Jurkat, Clone E6-1 (cell line): ENCODE data around the gene DNAH11.

Experiments
- DNase-seq: peaks from one replicate; pipeline ENCODE4 v3.0.0-alpha.2; 2011; ENCODE audit warnings: low read depth, low spot score
- H3K4me3 ChIP-seq: 2 replicates; pipeline ENCODE4 v1.5.1; 2011; ENCODE audit warnings: mild to moderate bottlenecking, low read length, control low read depth, moderate library complexity

DNAH11 gene

DNA sequence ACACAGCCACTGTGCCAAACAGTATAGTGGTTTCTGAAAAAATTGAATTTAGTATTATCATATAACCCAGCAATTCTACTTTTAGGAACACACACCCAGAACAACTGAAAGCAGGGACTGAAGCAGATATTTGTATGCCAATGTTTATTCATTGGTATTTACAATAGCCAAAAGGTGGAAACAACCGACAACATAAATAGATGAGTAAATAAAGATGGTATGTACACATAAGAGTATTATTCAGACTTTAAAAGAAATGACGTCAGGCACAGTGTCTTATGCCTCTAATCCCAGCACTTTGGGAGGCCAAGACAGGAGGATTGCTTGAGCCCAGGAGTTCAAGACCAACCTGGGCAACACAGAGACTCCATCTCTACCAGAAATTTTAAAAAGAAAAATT, 395.6 kb downstream of the DNAH11 start:
- DNase-seq: no peak
- no peak overlapping the region for H3K4me3 ChIP-seq

DNA sequence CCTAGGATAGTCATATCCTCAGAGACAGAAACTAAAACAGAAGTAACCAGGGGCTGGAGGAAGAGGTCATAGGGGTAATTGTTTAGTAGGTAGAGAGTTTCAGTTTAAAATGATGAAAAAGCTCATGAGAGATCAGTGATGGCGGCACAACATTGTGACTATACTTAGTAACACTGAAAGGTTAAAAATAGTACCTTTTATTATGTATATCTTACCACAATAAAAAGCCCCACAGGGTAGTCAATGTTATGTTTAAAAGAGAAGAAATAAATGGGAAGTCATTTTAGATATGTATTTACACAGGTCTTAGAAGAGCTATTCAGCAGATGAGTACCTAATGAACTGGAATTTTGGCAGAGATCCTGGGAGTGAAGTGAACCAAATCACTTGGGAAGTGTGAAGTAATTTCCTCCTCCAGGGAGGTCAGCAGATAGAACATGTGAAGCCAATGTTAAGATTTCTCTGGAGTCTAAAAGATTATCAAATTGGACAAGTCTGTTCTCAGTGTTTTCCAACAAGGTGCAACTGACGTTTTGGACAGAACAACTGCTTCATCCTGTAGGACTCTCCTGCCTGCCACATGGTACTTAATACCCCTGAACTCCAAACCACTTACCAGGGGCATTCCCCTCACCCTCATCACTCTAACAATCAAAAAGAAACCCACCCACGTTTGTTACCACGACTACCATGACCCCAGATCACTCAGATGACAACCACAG, 396.5 kb downstream of the DNAH11 start:
- no peak for DNase-seq
- no peak overlapping the region for H3K4me3 ChIP-seq

DNA sequence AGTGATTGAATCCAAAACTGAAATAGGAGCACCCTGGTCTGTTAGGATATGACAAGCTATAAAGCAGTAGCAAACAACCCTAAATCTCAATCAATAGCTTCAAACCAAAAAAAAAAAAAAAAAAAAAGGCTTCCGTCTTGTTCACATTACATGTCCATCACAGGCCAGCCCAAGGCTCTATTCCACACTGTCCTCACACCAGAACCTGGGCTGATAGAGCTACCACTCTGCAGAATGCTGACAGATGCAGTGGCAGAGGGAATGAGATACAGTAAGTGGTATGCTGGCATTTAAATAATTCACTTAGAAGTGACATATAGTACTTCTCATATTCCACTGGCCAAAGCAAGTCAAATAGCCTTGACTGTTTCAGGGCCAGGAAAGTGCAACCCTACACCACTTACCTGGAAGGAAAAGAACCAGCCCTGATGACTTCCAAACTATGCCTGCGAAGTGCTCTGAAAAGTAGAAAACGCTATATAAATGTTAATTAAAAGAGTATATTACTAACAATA, 397.1 kb downstream of the DNAH11 start:
- no peak for DNase-seq
- no peak overlapping the region for H3K4me3 ChIP-seq

DNA sequence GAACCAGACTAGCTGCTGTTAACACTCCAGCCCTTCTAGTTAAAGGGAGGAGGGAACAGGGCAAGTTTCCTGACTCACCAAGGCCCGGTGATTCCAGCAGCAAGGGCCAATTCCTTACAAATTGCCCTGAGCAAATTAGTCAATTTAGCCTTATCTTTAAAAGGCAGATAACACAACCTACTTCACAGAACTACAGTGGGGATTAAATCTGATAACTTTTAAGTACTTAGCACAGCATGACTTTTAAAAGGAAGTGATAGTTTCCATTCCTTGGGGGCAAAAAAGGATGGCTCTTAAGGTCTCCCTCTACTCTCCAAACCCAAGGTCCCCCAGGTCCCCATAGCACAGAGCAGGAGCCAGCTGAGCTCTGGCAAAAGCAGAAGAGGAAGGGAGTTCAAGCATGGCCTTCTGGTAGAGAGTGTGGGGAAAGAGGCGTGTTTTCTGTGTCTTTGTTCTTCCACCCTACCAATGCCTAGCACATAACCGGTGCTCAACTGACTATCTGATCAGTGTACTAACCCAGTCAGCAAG, 398.8 kb downstream of the DNAH11 start:
- H3K4me3 ChIP-seq: peak overlapping the region; percentile 4; the same call in 1 of the 2 replicates
- DNase-seq: peak; percentile 78

GRCh38 chr7:21942955-21943354, 400.1 kb downstream of the DNAH11 start:
- H3K4me3 ChIP-seq: no peak overlapping the region
- DNase-seq: no peak

- no peak overlapping the region for H3K4me3 ChIP-seq
- no peak for DNase-seq
Observed at GRCh38 chr7:21943436-21943835, 400.6 kb downstream of the DNAH11 start.

DNA sequence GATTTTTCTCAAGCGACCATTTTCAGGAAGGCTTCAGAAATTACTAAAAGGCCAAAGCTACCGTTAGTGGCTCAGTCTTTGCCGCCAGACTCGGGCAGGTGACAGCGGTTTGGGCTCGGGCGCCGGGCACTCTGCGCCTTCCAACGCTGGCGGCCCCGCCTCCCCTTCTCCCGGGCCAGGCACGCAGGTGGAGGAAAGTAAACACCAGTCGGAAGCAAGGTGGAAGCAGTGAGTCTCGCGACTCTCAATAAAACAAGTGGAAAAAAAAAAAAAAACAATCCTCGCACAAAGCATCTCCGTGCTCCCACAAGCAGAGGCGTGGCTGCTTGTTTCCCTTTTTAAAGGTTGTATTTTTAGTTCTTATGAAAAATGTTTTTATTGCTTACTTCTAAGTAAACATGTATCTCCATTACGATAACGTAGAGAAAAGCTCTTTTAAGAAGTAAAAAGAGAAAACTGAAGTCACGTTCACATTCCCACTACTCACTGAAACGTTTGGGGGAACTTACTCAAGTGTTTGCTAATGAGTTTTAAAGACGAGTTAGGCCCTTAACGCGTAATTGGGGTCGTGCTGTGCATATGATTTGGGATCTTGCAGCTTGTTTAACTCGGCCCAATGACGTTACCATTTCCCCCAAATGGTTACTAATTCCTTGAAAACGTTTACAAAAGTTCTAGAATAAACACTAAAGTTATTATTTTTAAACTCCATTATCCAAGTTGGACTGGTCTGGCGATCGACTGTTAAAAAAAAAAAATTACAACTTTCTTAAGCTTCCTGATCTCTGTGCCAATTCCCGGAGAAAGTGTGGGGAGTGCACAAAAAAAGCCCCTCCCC, 402.0 kb downstream of the DNAH11 start:
- peak overlapping the region; percentile 87 for H3K4me3 ChIP-seq
- peak; percentile 39 for DNase-seq

DNA sequence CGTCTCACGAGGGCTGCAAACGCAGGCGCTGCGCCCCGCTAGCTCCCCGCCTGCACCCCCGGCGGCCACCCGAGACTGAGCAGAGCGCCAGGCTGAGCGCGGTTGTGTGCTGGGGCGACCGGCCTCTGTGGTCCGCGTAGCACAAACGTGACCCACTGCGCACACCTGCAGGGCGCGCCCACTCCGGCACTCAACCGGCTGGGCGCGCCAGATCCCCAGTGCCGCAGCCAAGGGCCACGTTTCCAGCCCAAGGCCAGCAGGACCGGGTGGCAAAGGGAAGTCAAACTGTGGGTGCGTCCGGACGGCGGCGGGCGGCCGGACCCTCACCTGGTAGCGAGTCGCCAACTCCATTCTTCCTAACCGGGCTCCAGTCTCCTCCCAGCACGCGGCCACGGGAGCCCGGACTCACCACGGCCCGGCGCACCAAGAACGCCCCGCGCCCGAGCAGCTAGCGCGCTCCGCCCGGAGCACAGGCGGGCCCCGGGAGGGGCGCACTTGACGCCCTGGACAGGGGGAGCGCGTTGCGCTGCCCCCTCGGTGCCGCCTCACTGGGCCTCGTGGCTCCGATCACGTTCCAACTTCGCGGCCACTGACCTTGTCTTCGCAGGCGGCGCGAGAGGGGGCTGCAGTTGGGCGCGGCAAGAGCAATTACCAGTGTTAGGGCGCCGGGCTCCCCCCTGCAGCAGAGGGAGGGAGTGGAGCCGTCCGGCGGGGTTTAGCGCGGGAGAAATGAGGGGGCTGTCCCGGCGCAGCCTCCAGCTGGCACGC, 402.8 kb downstream of the DNAH11 start, which contains the start of gene CDCA7L:
Gene CDCA7L, minus strand, starts transcription at position 446 of the 768 bp plus-strand sequence. Its CDS starts 95 bp downstream, at position 351.
- H3K4me3 ChIP-seq: peak within 1 kb of the TSS; percentile 87
- DNase-seq: peak; percentile 75

DNA sequence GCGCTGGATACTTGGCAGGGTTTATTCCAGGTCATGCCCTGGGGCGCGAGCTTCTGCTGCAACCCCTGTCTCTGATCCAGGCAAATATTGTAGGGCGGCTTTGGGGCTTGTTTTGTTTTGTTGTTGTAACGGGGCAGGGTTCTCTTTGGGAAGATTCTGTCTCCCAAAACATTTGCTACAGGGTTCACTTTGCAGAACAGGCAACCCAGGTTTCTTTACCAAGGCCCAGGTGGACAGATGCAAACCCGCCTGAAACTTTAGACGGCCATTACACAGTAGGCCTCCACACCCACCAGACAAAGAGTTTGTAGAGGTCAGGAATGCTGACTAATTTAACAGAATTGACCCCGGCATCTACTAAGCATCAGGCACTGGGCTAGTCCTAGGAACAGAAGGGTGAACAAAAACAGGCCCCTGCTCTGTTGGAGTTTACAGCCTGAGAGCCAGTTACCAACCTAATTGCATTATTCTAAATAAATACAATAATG, 403.4 kb downstream of the DNAH11 start:
- no peak for DNase-seq

GRCh38 chr7:21947056-21947455, 404.2 kb downstream of the DNAH11 start:
- DNase-seq: peak; percentile 16
- no peak overlapping the region for H3K4me3 ChIP-seq

More for the DNA sequence above, 403.4 kb downstream of the DNAH11 start:
- peak overlapping the region; percentile 87 for H3K4me3 ChIP-seq

DNA sequence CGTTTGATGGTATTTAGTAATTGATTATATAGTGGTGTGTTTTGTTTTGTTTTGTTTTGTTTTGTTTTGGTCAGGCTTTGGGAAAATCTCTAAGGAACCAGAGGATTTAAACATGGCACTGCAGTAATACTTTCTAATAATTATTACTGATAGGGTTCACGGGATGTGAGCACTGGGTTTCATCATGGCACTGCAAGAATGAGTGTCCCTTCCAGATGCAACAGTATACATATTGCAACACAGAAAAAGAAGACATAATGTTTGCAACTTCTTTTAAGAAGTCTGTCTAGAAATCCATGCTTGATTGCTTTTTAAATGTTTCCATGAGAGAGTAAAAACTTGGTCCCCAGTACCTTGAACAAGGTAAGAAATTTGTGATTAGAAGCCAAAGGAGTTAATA, 405.1 kb downstream of the DNAH11 start:
- H3K4me3 ChIP-seq: no peak overlapping the region
- no peak for DNase-seq

DNA sequence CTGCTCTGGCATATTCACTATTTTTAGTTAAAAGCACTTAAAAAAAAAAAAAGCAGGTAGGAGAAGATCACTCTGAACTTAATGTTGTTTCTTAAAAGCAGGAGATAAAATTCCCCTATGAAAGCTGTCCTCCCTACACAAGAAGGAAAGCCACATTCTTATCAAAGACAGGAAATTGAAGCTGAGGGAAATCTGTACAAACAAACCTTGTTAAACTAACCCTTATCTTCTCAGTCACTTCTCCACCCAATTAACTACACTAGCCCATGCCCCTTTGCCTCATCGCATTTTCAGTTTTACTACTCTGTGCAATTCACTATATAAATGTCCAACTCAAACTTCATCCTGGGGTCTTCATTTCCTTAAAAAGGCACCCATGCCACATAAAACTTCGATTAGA, 405.5 kb downstream of the DNAH11 start:
- no peak overlapping the region for H3K4me3 ChIP-seq
- DNase-seq: no peak

GRCh38 chr7:21948887-21949540, 406.2 kb downstream of the DNAH11 start:
- no peak overlapping the region for H3K4me3 ChIP-seq

More at GRCh38 chr7:21948887-21949540, 406.2 kb downstream of the DNAH11 start:
- DNase-seq: no peak
